Measurements from ENCODE around the gene PEBP1. TPM values are rescaled to one million over a fixed set of nuclear protein-coding genes. Genes with fewer than 3 reads are reported as not detected.

The PEBP1 gene
- total RNA-seq, result 100 to 1,000 TPM; 147 to 149 TPM

GRCh38 chr12:118135788-118136558 lies at the start of gene PEBP1:
PEBP1 (plus strand) TSS chr12:118136124; CDS start chr12:118136210, 86 bp downstream.
- H3K4me1 Mint-ChIP-seq, result peaks cover 39% of the 10 kb centered on the region
- H3K9me3 Mint-ChIP-seq, result no peaks in the 10 kb centered on the region
- DNase-seq, result peak; percentile 96
- peak within 1 kb of the TSS; percentile 91 for H3K27ac Mint-ChIP-seq
- peaks cover 29% of the 10 kb centered on the region for H3K36me3 Mint-ChIP-seq
- H3K27me3 Mint-ChIP-seq, result no peaks in the 10 kb centered on the region
- peak within 1 kb of the TSS; percentile 97 for H3K4me3 Mint-ChIP-seq

GRCh38 chr12:118089782-118090181 lies 46.1 kb upstream of the PEBP1 start:
- DNase-seq, result no peak
- Mint-ChIP-seq H3K9me3 (no peaks in the 10 kb centered on the region), H3K4me1 (no peaks in the 10 kb centered on the region), H3K27ac (no peak overlapping the region), H3K4me3 (no peak overlapping the region), H3K27me3 (no peaks in the 10 kb centered on the region), H3K36me3 (no peaks in the 10 kb centered on the region)

GRCh38 chr12:118094039-118094438 lies 41.9 kb upstream of the PEBP1 start:
- no peak for DNase-seq
- H3K27ac Mint-ChIP-seq, result no peak overlapping the region
- no peak overlapping the region for H3K4me3 Mint-ChIP-seq
- no peaks in the 10 kb centered on the region for H3K36me3 Mint-ChIP-seq
- H3K9me3 Mint-ChIP-seq, result no peaks in the 10 kb centered on the region
- H3K27me3 Mint-ChIP-seq, result no peaks in the 10 kb centered on the region
- H3K4me1 Mint-ChIP-seq, result no peaks in the 10 kb centered on the region

GRCh38 chr12:118098401-118098800 lies 37.5 kb upstream of the PEBP1 start:
- H3K9me3 Mint-ChIP-seq, result no peaks in the 10 kb centered on the region
- no peaks in the 10 kb centered on the region for H3K36me3 Mint-ChIP-seq
- H3K4me1 Mint-ChIP-seq, result peaks cover 3% of the 10 kb centered on the region
- DNase-seq, result no peak
- H3K27ac Mint-ChIP-seq, result no peak overlapping the region
- H3K27me3 Mint-ChIP-seq, result peaks cover 22% of the 10 kb centered on the region
- H3K4me3 Mint-ChIP-seq, result no peak overlapping the region

GRCh38 chr12:118098911-118099671 lies 36.8 kb upstream of the PEBP1 start:
- Mint-ChIP-seq H3K9me3 (no peaks in the 10 kb centered on the region), H3K36me3 (no peaks in the 10 kb centered on the region), H3K4me1 (peaks cover 3% of the 10 kb centered on the region), H3K4me3 (no peak overlapping the region), H3K27ac (no peak overlapping the region), H3K27me3 (peaks cover 22% of the 10 kb centered on the region)
- DNase-seq, result no peak

GRCh38 chr12:118101051-118101450 lies 34.9 kb upstream of the PEBP1 start:
- Mint-ChIP-seq H3K27me3 (peaks cover 27% of the 10 kb centered on the region), H3K4me3 (no peak overlapping the region), H3K9me3 (no peaks in the 10 kb centered on the region), H3K36me3 (no peaks in the 10 kb centered on the region), H3K4me1 (peaks cover 6% of the 10 kb centered on the region), H3K27ac (no peak overlapping the region)
- no peak for DNase-seq

GRCh38 chr12:118102070-118102469 lies 33.9 kb upstream of the PEBP1 start:
- DNase-seq, result no peak
- Mint-ChIP-seq H3K36me3 (no peaks in the 10 kb centered on the region), H3K4me3 (no peak overlapping the region), H3K27me3 (peaks cover 27% of the 10 kb centered on the region), H3K9me3 (no peaks in the 10 kb centered on the region), H3K4me1 (peaks cover 6% of the 10 kb centered on the region), H3K27ac (no peak overlapping the region)

- Mint-ChIP-seq H3K4me1 (peaks cover 6% of the 10 kb centered on the region), H3K36me3 (no peaks in the 10 kb centered on the region), H3K27me3 (peaks cover 27% of the 10 kb centered on the region), H3K27ac (no peak overlapping the region), H3K9me3 (no peaks in the 10 kb centered on the region), H3K4me3 (peak overlapping the region; percentile 82)
- DNase-seq, result no peak
These were observed 33.3 kb upstream of the PEBP1 start for GRCh38 chr12:118102609-118103008.

- peak overlapping the region; percentile 82 for H3K4me3 Mint-ChIP-seq
- peaks cover 27% of the 10 kb centered on the region for H3K27me3 Mint-ChIP-seq
- no peaks in the 10 kb centered on the region for H3K36me3 Mint-ChIP-seq
- peaks cover 6% of the 10 kb centered on the region for H3K4me1 Mint-ChIP-seq
- no peaks in the 10 kb centered on the region for H3K9me3 Mint-ChIP-seq
- peak; percentile 6 for DNase-seq
- H3K27ac Mint-ChIP-seq, result no peak overlapping the region
These were observed 32.7 kb upstream of the PEBP1 start for GRCh38 chr12:118103201-118103600.

- H3K4me1 Mint-ChIP-seq, result peaks cover 6% of the 10 kb centered on the region
- H3K4me3 Mint-ChIP-seq, result peak within 1 kb of the TSS; percentile 82
- no peak within 1 kb of the TSS for H3K27ac Mint-ChIP-seq
- H3K27me3 Mint-ChIP-seq, result peaks cover 27% of the 10 kb centered on the region
- H3K9me3 Mint-ChIP-seq, result no peaks in the 10 kb centered on the region
- no peaks in the 10 kb centered on the region for H3K36me3 Mint-ChIP-seq
- DNase-seq, result peak; percentile 26
These were observed 32.1 kb upstream of the PEBP1 start, which contains the start of gene VSIG10 for GRCh38 chr12:118103601-118104382. VSIG10 (minus strand) TSS chr12:118104011; CDS start chr12:118103671, 340 bp downstream.

- Mint-ChIP-seq H3K27ac (no peak overlapping the region), H3K27me3 (peaks cover 18% of the 10 kb centered on the region), H3K4me1 (peaks cover 6% of the 10 kb centered on the region), H3K9me3 (no peaks in the 10 kb centered on the region), H3K36me3 (no peaks in the 10 kb centered on the region), H3K4me3 (no peak overlapping the region)
- no peak for DNase-seq
These were observed 28.9 kb upstream of the PEBP1 start for GRCh38 chr12:118107011-118107410.

- H3K36me3 Mint-ChIP-seq, result no peaks in the 10 kb centered on the region
- H3K27me3 Mint-ChIP-seq, result peaks cover 11% of the 10 kb centered on the region
- H3K4me3 Mint-ChIP-seq, result no peak overlapping the region
These were observed 28.2 kb upstream of the PEBP1 start for GRCh38 chr12:118107694-118108093.

GRCh38 chr12:118109088-118109487 lies 26.8 kb upstream of the PEBP1 start:
- Mint-ChIP-seq H3K4me3 (no peak overlapping the region), H3K36me3 (no peaks in the 10 kb centered on the region), H3K4me1 (peaks cover 3% of the 10 kb centered on the region), H3K27ac (no peak overlapping the region), H3K27me3 (peaks cover 5% of the 10 kb centered on the region), H3K9me3 (no peaks in the 10 kb centered on the region)
- DNase-seq, result no peak

More at GRCh38 chr12:118107694-118108093, 28.2 kb upstream of the PEBP1 start:
- Mint-ChIP-seq H3K4me1 (peaks cover 6% of the 10 kb centered on the region), H3K27ac (no peak overlapping the region), H3K9me3 (no peaks in the 10 kb centered on the region)
- no peak for DNase-seq

- no peak overlapping the region for H3K27ac Mint-ChIP-seq
- H3K4me1 Mint-ChIP-seq, result peaks cover 7% of the 10 kb centered on the region
- no peaks in the 10 kb centered on the region for H3K9me3 Mint-ChIP-seq
- H3K4me3 Mint-ChIP-seq, result no peak overlapping the region
- DNase-seq, result no peak
- H3K36me3 Mint-ChIP-seq, result no peaks in the 10 kb centered on the region
- no peaks in the 10 kb centered on the region for H3K27me3 Mint-ChIP-seq
These were observed 16.5 kb upstream of the PEBP1 start for GRCh38 chr12:118119449-118119879.

Data from activated naive CD8-positive, alpha-beta T cell treated with anti-CD3 and anti-CD28 coated beads for 36 hours (primary cell).